Mesothelial cell of epicardium (in vitro differentiated cells): ENCODE measurements around the gene TLCD5. TPM values are rescaled to one million over a fixed set of nuclear protein-coding genes. Genes with fewer than 3 reads are reported as not detected.

Source experiments
- DNase-seq, 2 experiments: peaks; one replicate each; pipeline ENCODE4 v3.0.0; 2021; ENCODE audit warnings: low spot score in 2 of 2; ENCODE audit not compliant: unreplicated experiment in 2 of 2
- H3K27ac Mint-ChIP-seq: 2 replicates; pipeline ENCODE4 v1.8.0; 2021; ENCODE audit warnings: mixed read lengths
- H3K27me3 Mint-ChIP-seq: 2 replicates; pipeline ENCODE4 v1.8.0; 2021; ENCODE audit warnings: low read depth, mixed read lengths
- H3K36me3 Mint-ChIP-seq: 2 replicates; pipeline ENCODE4 v1.8.0; 2021; ENCODE audit warnings: mixed read lengths
- H3K4me1 Mint-ChIP-seq: 2 replicates; pipeline ENCODE4 v1.8.0; 2021; ENCODE audit warnings: mixed read lengths
- H3K4me3 Mint-ChIP-seq: 2 replicates; pipeline ENCODE4 v1.8.0; 2021; ENCODE audit warnings: mild to moderate bottlenecking, moderate library complexity, mixed read lengths
- H3K9me3 Mint-ChIP-seq: 2 replicates; pipeline ENCODE4 v1.8.0; 2021; ENCODE audit warnings: mixed read lengths
- CTCF ChIP-seq: fragments of 200-600 bp; sonication (generic); IDR thresholded peaks from one replicate; pipeline ENCODE4 v1.5.0; 2021; ENCODE audit warnings: antibody characterized with exemption; ENCODE audit not compliant: unreplicated experiment
- total RNA-seq: library from RNA; stranded (reverse); gene quantifications from 3 replicates; pipeline ENCODE4 v1.2.1, GENCODE V29; 2021

TLCD5 gene
- total RNA-seq, 1 donor from 2014 or later, result 15.6 TPM

- Mint-ChIP-seq H3K27me3 (no peaks in the 10 kb centered on the region), H3K27ac (no peak overlapping the region), H3K4me1 (peaks cover 13% of the 10 kb centered on the region), H3K9me3 (no peaks in the 10 kb centered on the region), H3K36me3 (no peaks in the 10 kb centered on the region), H3K4me3 (no peak overlapping the region)
- no peak for TF ChIP-seq CTCF
- no peak for DNase-seq
Observed at GRCh38 chr11:120284272-120284671, 40.8 kb upstream of the TLCD5 start.

GRCh38 chr11:120285256-120285655 lies 39.8 kb upstream of the TLCD5 start:
- Mint-ChIP-seq H3K9me3 (no peaks in the 10 kb centered on the region), H3K36me3 (no peaks in the 10 kb centered on the region), H3K4me1 (peaks cover 13% of the 10 kb centered on the region), H3K27me3 (no peaks in the 10 kb centered on the region), H3K4me3 (no peak overlapping the region), H3K27ac (no peak overlapping the region)
- TF ChIP-seq CTCF, result no peak
- DNase-seq, result no peak

- DNase-seq, result no peak
- peaks cover 9% of the 10 kb centered on the region for H3K27me3 Mint-ChIP-seq
- no peaks in the 10 kb centered on the region for H3K9me3 Mint-ChIP-seq
- peaks cover 2% of the 10 kb centered on the region for H3K4me1 Mint-ChIP-seq
- no peak overlapping the region for H3K4me3 Mint-ChIP-seq
- TF ChIP-seq CTCF, result no peak
- H3K27ac Mint-ChIP-seq, result no peak overlapping the region
- no peaks in the 10 kb centered on the region for H3K36me3 Mint-ChIP-seq
Observed at GRCh38 chr11:120288021-120288420, 37.1 kb upstream of the TLCD5 start.

GRCh38 chr11:120289426-120289825 lies 35.7 kb upstream of the TLCD5 start:
- H3K27me3 Mint-ChIP-seq, result peaks cover 23% of the 10 kb centered on the region
- no peak overlapping the region for H3K4me3 Mint-ChIP-seq
- H3K4me1 Mint-ChIP-seq, result peaks cover 2% of the 10 kb centered on the region
- no peaks in the 10 kb centered on the region for H3K9me3 Mint-ChIP-seq
- no peaks in the 10 kb centered on the region for H3K36me3 Mint-ChIP-seq
- no peak for TF ChIP-seq CTCF
- H3K27ac Mint-ChIP-seq, result no peak overlapping the region
- DNase-seq, result no peak

GRCh38 chr11:120290956-120291355 lies 34.1 kb upstream of the TLCD5 start:
- H3K36me3 Mint-ChIP-seq, result no peaks in the 10 kb centered on the region
- peaks cover 28% of the 10 kb centered on the region for H3K27me3 Mint-ChIP-seq
- no peak overlapping the region for H3K27ac Mint-ChIP-seq
- H3K4me3 Mint-ChIP-seq, result no peak overlapping the region
- TF ChIP-seq CTCF, result no peak
- no peaks in the 10 kb centered on the region for H3K9me3 Mint-ChIP-seq
- no peak for DNase-seq
- H3K4me1 Mint-ChIP-seq, result peaks cover 9% of the 10 kb centered on the region
